NCI-H1436 treated with DMSO at 0.1 percent for 48 hours (cell line): ENCODE measurements around the gene LMBRD2.

Experiments
- DNase-seq: peaks from one replicate; lab custom pipeline; 2025; lab: John Stamatoyannopoulos, UW

Gene LMBRD2

GRCh38 chr5:36105819-36106218 is 45.9 kb downstream of the LMBRD2 start:
- DNase-seq: no peak

GRCh38 chr5:36099748-36100147 is 51.9 kb downstream of the LMBRD2 start:
- no peak for DNase-seq

- no peak for DNase-seq
Measured at GRCh38 chr5:36096486-36096885, 55.2 kb downstream of the LMBRD2 start.

DNA sequence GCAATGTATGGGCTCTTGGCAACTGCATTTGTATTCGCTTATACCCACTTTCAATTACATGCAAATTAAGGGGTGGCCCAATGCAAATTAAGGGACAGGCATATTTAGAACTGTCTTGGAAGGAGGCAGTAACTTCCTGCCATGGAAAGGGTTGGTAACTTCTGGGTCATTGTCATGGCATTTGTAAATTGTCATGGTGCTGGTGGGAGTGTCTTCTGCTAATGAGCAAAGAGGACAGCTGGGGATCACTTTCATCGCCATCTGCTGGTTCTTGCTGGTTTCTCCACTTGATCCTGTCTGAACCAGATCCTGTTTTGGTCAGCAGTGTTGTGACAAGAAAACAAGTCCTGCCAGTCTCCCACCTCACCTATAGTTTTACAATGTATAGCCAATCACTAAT is 61.7 kb downstream of the LMBRD2 start:
- DNase-seq: no peak

GRCh38 chr5:36079200-36079781 is 72.4 kb downstream of the LMBRD2 start:
- no peak for DNase-seq

DNA sequence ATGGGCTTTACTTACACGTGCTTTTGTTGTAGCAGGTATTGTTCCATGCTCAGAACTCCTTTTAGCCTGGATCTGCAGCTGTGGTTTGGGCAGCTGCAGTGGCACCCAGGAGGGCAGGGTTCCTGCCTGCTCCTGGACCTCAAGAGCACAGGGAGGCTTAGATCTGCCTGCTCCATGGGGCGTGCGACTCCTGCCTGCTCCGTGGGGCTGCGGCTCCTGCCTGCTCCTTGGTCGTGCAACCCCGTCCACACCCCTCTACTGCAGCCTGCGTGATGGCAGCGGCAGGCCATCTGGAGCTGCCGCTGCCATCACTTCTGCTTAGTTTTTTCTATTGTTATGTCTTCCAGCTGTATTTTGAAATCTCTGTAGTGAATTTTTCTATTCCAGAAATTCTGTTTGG is 73.3 kb downstream of the LMBRD2 start:
- DNase-seq: no peak

GRCh38 chr5:36073595-36074216 is 78.0 kb downstream of the LMBRD2 start:
- DNase-seq: no peak

DNA sequence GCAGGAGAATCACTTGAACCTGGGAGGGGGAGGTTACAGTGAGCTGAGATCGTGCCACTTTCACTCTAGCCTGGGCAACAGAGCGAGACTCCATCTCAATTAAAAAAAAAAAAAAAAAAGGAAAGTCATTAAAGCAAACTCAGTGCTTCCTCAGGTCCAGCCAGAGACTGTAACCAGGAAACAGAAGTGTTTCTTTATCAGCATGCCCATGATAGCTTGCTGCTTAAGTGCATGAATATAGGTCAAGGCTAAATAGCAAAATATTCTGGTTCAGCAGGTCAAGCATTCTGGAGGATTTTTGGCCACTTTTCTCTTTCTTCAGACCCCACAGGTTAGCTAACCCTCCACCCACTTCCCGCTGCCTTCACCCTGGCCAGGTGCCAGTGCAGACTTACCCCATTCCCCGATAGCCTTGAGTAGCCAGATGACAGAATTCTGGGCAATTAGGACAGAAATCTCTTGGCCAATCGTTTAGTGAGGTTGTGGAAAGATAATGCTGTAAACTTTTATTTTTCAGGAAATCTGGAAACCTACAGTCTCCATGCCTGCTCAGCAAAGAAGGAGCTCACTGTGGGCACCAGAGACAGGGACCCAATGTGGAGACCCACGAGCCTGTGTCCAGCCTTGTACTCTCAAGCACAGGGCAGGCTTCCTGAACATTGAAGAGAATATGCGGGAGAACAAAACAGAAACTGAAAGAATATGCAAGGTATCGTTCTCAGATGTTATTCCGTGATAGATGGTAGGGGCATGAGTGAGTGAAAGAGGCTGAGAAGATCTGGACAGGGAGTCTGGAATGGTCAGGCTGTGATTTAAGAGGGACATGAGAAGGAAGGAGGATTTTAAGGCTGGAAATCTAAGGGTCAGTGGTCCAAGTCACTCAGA is 80.8 kb downstream of the LMBRD2 start:
- DNase-seq: no peak

DNA sequence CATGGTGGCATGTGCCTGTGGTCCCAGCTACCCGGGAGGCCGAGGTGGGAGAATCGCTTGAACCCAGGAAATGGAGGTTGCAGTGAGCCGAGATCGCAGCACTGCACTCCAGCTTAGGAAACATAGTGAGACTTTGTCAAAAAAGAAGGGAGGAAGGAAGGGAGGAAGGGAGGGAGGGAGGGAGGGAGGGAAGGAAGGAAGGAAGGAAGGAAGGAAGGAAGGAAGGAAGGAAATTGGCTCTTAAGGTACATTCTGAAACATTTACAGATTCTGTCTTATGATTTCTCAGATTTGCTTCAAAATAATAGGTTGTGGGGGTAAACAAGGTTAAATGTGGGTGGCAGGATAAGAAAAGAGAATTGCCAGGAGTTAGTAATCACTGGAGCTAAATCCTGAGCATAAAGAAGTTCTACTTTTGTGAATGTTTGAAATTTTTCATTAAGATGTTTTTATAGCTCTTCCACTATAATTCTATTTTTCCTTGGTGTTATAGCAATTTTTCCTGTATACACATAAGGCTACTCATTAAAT is 82.9 kb downstream of the LMBRD2 start:
- no peak for DNase-seq

DNA sequence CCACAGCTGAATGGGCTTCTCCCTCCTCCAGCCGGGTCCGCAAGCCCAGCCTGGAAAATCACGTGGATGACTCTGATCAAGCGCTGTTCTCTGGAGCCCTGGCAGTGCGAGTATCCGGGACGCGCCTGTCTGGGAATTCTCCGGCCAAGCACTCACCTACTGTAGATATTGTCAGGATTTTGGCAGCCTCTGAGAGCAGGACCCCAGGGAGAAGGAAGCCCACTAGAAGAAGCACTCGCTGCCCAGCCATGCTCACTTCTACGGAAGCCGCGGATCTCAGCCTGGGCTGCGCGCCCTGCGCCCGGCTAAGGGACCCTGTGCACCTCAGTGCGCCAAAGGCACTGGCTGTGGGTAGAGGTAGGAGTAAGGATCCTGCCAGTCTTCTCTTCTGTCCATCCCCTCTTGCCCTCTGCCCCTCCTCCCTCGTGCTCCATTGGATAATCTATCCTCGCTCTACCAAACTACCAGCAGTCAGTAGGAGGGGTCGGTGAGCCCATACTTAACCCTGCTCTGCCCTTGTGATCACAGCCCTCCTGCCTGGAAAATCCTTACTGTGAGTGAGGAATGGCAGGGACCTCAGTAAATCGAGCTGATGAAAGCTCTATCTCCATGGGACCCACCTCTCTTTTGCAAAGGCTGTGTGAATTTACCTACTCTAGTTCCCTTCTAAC is 85.0 kb downstream of the LMBRD2 start, which contains the start of gene UGT3A2:
Gene UGT3A2, minus strand, starts transcription at position 343 of the 671 bp plus-strand sequence. Its CDS starts 93 bp downstream, at position 250.
- DNase-seq: no peak

DNA sequence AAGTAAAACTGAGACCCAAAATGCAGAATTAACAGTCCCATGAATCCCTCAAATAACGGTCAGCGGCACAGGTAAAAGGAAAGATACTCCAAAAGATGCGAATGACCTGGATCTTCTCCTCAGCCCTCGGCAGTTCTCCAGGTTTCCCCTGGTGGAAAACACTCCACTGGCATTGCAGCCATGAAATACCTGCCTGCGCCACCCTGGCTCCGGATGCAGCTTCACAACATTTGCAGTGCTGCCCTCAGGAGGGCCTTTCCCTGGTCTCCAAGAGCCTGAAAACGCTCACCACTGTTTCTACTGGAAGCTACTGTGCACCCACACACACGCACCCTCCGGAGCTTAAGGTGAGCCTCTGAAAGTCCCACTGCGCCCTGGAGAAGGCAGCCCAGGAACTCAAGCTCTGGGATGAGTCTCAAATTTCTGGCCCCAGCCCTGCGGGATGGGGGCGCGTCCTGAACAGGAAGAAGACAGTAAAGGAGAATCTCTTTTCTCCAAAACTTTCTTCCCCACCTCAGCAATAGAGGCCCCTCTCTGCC is 85.6 kb downstream of the LMBRD2 start:
- DNase-seq: no peak

GRCh38 chr5:36060420-36060887 is 91.2 kb downstream of the LMBRD2 start:
- DNase-seq: no peak

DNA sequence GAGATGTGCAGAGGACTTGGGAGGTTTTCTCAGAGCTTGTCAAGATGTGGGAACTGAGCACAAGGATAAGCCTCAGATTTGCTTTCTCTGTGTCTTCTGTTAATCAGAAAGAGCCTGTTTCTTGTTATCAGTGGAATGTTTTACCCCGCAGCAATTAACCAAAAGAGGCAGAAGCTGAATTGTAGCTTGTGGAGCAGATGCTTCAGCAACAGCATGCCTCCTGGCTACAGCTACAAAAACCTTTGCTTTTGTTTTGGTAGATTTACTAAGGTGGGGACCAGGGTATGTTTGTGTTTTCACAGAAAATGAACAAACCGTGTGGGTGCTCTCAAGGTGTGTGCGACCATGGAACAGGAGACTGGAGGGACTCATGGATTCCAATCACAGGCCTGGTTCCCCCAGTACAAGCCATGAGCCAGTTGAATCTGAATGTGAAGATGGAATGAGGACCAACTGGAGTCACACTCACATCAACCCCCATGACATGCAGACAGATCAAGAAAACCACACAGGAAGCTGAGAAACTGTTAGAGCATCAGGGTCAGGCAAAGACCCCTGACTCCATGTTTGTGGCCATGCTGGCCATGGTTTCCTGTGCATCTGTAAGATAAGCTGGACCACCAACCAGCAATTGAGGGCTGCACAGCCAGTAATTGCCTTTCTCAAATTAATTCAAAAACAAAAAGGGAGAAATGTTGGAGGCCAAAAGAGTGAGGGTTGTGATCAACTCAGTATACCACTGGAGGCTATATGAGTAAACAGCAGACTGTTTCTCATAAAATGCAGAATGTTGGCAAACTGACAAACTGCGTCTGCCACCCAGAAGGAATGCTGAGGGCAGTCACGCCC is 91.9 kb downstream of the LMBRD2 start:
- DNase-seq: no peak

DNA sequence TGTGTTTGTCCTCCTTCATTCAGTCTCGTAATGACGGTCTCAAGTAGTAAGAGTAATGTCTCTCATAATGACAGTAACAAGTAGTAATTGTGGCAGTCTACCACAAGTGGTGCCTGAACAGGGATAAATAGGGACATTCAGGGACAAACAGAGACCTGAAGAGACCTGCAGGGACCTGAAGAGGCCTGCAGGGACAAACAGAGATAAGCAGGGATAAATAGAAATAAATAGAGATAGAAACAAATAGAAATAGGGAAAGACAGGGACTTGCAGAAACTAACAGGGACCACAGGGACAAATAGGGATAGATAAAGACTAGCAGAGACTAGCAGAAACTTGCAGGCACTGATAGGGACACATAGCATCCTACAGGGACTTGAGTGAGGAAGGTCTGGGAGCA is 92.9 kb downstream of the LMBRD2 start:
- DNase-seq: no peak

DNA sequence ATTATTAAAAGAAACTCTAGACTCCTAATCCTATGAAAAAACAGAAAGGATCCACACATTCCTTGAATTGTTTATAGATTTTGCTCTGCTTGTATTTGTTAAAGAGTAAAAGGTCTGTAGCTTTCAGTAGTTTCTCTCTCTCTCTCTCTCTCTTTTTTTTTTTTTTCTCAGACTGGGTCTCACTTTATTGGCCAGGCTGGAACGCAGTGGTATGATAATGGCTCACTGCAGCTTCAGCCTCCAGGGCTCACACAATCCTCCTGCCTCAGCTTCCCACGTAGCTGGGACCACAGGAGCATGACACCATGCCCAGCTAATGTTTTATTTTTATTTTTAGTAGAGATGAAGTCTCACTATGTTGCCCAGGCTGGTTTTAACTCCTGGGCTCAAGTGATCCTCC is 94.3 kb downstream of the LMBRD2 start:
- no peak for DNase-seq

DNA sequence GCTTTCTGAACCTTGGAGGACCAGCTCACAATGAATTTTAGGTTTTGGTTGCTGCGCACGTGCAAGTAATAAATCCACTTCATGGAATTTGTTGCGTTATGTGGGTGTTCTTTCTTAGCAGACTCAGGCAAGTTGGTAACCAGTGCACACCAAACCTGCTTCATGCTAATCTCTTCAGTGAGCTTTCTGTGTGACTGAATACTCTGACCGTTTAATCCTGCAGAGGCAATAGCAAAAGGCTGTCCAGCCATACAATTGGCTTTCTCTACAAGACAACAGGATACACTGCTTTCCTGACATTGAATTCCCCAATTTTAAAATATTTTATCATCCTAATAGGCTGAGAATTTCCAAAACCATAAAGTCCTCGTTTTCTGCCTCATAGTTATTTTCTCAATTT is 95.3 kb downstream of the LMBRD2 start:
- DNase-seq: no peak

GRCh38 chr5:36055984-36056383 is 95.7 kb downstream of the LMBRD2 start:
- no peak for DNase-seq

DNA sequence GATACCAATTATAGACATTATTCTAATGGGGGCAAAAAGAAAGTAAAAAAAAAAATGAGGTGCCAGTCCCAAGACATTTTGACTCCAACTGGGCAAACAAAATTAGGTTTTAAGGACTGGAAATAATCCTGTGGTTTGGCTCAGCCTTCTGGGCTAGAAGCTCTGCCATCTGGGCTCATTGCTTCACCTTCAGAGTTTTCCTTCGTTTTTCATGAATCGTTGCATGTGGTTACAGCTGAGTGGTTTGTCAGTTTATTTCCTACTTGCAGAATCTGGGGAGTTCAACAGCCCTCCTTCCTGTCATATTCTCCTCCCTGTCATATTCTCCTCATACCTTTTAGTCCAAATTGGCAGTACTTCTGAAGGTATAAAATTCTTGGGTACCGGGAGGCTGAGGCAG is 97.0 kb downstream of the LMBRD2 start:
- DNase-seq: no peak

DNA sequence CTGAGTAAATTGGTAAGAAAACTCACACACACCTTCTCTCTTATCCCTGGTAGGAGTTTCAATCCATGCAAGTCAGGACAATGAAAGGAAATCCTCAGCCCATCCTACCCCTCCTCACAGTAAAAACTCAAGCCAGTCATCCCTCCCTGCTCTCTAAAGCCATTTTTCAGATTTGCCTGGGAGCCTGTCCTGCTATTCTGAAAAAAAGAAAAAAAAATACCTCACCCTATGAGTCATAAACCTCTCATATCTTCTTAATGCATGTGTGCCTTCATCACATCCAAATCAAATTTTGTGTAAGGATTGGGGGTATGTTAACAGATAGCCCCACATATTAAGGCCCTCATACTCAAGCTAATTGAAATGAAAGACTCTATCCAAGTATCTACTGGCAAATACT is 99.1 kb downstream of the LMBRD2 start:
- no peak for DNase-seq

DNA sequence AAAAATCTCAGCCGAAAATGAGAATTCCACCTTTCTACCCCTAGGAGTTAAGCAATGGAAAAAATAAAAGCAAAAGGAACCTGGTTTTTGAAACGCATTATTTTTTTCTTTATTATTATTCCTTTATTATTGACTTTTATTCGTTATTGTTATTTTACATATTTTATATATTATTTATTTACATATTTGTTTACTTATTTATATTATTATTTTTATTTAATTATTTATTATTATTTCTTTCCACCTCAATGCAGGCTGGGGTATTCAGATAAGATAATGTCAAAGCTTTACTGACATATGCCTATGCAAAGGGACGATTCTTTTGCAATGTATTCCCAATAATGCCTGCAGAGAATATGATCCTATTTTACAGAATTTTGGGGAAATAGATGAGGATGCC is 101.7 kb downstream of the LMBRD2 start:
- DNase-seq: no peak
